T-helper 2 cell treated with Interferon-gamma antibody and Interleukin-4, amounts not matched to agents 100 ng/mL and 5 ng/mL, for 36 hours (primary cell): ENCODE results near the gene ZNF439. TPM values are rescaled to one million over a fixed set of nuclear protein-coding genes. Genes with fewer than 3 reads are reported as not detected.
"Not testable (repeated sequence)": the region's sequence is repeated elsewhere in the genome, so short reads cannot be mapped to it uniquely, and the experiment has no call there.

Experiments
- intact Hi-C: fragments of 100-400 bp; cut with micrococcal nuclease; formaldehyde crosslinking; loops from one replicate; pipeline ENCODE4 v1.15.1; 2023
- total RNA-seq: library from RNA; stranded (reverse); gene quantifications from 2 replicates; pipeline ENCODE4 v1.2.3, GENCODE V29; 2022

Gene ZNF439
- 6.3 and 6.4 TPM in 2 replicates for total RNA-seq

GRCh38 chr19:11848594-11849469 is at the start of gene ZNF439:
Gene ZNF439 (plus strand): TSS chr19:11848726. CDS start chr19:11848868, 142 bp downstream.
- intact Hi-C loops, result no loop called here

GRCh38 chr19:11806354-11807098 is 42.0 kb upstream of the ZNF439 start:
- intact Hi-C loops, result no loop called here

GRCh38 chr19:11807099-11807380 is 41.5 kb upstream of the ZNF439 start:
- intact Hi-C loops, result no loop called here

- intact Hi-C loops, result loop anchor here (2.0 to 5.0 kb wide), 4 partner anchors 15 to 329 kb away; partner anchors contain the start of genes ZNF20, ZNF441, ZNF491 and ZNF823
Observed at GRCh38 chr19:11813703-11814028, 34.9 kb upstream of the ZNF439 start.

GRCh38 chr19:11814029-11814699 is 34.4 kb upstream of the ZNF439 start, which contains the start of gene ZNF440:
Gene ZNF440 (plus strand): TSS chr19:11814273. CDS start chr19:11814448, 175 bp downstream.
- intact Hi-C loops, result loop anchor here (2.0 to 5.0 kb wide), 4 partner anchors 15 to 328 kb away; partner anchors contain the start of genes ZNF20, ZNF441, ZNF491 and ZNF823

GRCh38 chr19:11814700-11815035 is 33.9 kb upstream of the ZNF439 start:
- intact Hi-C loops, result loop anchor here (2.0 to 5.0 kb wide), 4 partner anchors 16 to 328 kb away; partner anchors contain the start of genes ZNF20, ZNF441, ZNF491 and ZNF823

- intact Hi-C loops, result no loop called here
Observed at GRCh38 chr19:11821474-11822109, 26.9 kb upstream of the ZNF439 start.

GRCh38 chr19:11828957-11829876 is 19.3 kb upstream of the ZNF439 start:
- intact Hi-C loops, result not testable (repeated sequence)

GRCh38 chr19:11832253-11832912 is 16.1 kb upstream of the ZNF439 start:
- intact Hi-C loops, result no loop called here

- intact Hi-C loops, result no loop called here
Observed at GRCh38 chr19:11833541-11833940, 15.0 kb upstream of the ZNF439 start.

GRCh38 chr19:11835626-11836066 is 12.9 kb upstream of the ZNF439 start:
- intact Hi-C loops, result not testable (repeated sequence)

GRCh38 chr19:11843722-11844121 is 4.8 kb upstream of the ZNF439 start:
- intact Hi-C loops, result no loop called here

- intact Hi-C loops, result not testable (repeated sequence)
Observed at GRCh38 chr19:11847615-11848014, 911 bp upstream of the ZNF439 start.

GRCh38 chr19:11848200-11848593 is 329 bp upstream of the ZNF439 start:
- intact Hi-C loops, result no loop called here

- intact Hi-C loops, result not testable (repeated sequence)
Observed at GRCh38 chr19:11850289-11850688, 1.8 kb downstream of the ZNF439 start.

- intact Hi-C loops, result no loop called here
Observed at GRCh38 chr19:11853358-11853757, 4.8 kb downstream of the ZNF439 start.

GRCh38 chr19:11856596-11857250 is 8.2 kb downstream of the ZNF439 start:
- intact Hi-C loops, result no loop called here

- intact Hi-C loops, result no loop called here
Observed at GRCh38 chr19:11860721-11861120, 12.2 kb downstream of the ZNF439 start.

- intact Hi-C loops, result no loop called here
Observed at GRCh38 chr19:11861301-11861700, 12.8 kb downstream of the ZNF439 start.
